Subcutaneous adipose tissue (tissue), 4 donors: ENCODE measurements around the gene RAI1. TPM values are rescaled to one million over a fixed set of nuclear protein-coding genes. Genes with fewer than 3 reads are reported as not detected.

Source experiments
- CTCF ChIP-seq: fragments of 450-650 bp; IDR thresholded peaks from one replicate; pipeline ENCODE4 v1.5.1; 2016; ENCODE audit warnings: low read depth, mild to moderate bottlenecking, control low read depth, antibody characterized with exemption, moderate library complexity
- total RNA-seq, 4 donors: library from RNA; depleted of rRNA; stranded (reverse); fragments of >200 nt; gene quantifications; one replicate each; pipeline ENCODE4 v1.1.0, GENCODE V29; 2016

RAI1 gene
- total RNA-seq, 4 donors from 2014 or later, result 4.1 to 20.0 (median 7.5) TPM

- TF ChIP-seq CTCF, result no peak
These were observed 19.3 kb upstream of the RAI1 start for GRCh38 chr17:17661834-17662385.

- no peak for TF ChIP-seq CTCF
These were observed 17.8 kb upstream of the RAI1 start for GRCh38 chr17:17663160-17664063.

GRCh38 chr17:17664064-17664452 is 17.2 kb upstream of the RAI1 start:
- no peak for TF ChIP-seq CTCF

- TF ChIP-seq CTCF, result no peak
These were observed 16.0 kb upstream of the RAI1 start for GRCh38 chr17:17665255-17665654.

- TF ChIP-seq CTCF, result no peak
These were observed 15.0 kb upstream of the RAI1 start for GRCh38 chr17:17666111-17666714.

- TF ChIP-seq CTCF, result no peak
These were observed 14.0 kb upstream of the RAI1 start for GRCh38 chr17:17667231-17667630.

GRCh38 chr17:17667947-17668346 is 13.3 kb upstream of the RAI1 start:
- TF ChIP-seq CTCF, result no peak
